ENCODE measurements around the gene VIP.

- TF ChIP-seq CTCF (IDR thresholded peaks at IDR 0.05; ENCODE audit: low read length) (no peak), EZH2phosphoT487 (IDR thresholded peaks at IDR 0.05; ENCODE audit: low read length) (no peak)
Observed at GRCh38 chr6:152720974-152721373, 29.6 kb upstream of the VIP start.
